ENCODE results near the gene MAP1LC3B. TPM values are rescaled to one million over a fixed set of nuclear protein-coding genes. Genes with fewer than 3 reads are reported as not detected.

Gene MAP1LC3B
- polyA plus RNA-seq, 2 of the 4 experiments (the other 2 are of a cell fraction) = 52.3 to 94.1 TPM

DNA sequence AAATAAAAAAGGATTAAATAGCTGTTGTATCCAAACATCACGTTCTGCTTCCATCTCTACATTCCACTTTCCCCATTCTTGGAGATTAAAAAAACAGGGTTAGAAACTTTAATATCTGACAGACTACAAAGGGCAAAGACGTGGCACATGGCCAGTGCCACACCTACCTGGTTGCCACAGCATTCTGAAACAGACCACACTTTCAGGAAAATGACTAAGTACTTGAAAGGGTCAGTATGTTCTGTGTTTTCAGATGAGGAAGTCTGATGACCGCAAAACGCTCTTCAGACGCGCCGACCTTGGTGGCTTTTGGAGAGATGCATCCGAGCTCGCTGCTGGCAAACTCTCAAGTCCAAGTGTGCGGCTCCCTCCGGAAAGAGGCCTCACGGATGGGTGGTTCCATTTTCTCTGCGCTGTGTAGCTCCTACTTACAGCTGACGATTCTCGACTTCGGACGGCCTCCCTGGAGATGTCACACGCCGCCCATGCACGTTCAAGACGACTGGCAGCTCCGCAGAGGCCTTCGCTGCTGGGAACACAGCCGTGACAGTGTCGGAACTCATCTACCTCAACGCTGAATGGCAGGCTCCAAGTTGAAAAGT lies 15.5 kb downstream of the MAP1LC3B start:
- H3K4me3 ChIP-seq = no peak overlapping the region
- WGBS (ENCODE audit: missing lambda C conversion rate) = 86% methylated on average over 26 of the region's 26 CpGs
- CTCF ChIA-PET = interaction anchor here (1.2 to 1.7 kb wide), 3 partner anchors 9 to 229 kb away, joined by 3 to 11 read pairs (median 6); no protein-coding TSS in a partner anchor
- H3K4me1 ChIP-seq = no peaks in the 10 kb centered on the region
- TF ChIP-seq ZC3H11A (IDR thresholded peaks at IDR 0.05) = no peak
- TF ChIP-seq, protein P1, sequence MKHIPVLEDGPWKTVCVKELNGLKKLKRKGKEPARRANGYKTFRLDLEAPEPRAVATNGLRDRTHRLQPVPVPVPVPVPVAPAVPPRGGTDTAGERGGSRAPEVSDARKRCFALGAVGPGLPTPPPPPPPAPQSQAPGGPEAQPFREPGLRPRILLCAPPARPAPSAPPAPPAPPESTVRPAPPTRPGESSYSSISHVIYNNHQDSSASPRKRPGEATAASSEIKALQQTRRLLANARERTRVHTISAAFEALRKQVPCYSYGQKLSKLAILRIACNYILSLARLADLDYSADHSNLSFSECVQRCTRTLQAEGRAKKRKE (CRISPR knock-in tag; IDR thresholded peaks at IDR 0.05; ENCODE audit: low read depth) = no peak
- TF ChIP-seq, protein P2, sequence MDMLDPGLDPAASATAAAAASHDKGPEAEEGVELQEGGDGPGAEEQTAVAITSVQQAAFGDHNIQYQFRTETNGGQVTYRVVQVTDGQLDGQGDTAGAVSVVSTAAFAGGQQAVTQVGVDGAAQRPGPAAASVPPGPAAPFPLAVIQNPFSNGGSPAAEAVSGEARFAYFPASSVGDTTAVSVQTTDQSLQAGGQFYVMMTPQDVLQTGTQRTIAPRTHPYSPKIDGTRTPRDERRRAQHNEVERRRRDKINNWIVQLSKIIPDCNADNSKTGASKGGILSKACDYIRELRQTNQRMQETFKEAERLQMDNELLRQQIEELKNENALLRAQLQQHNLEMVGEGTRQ (IDR thresholded peaks at IDR 0.05) = no peak
- no peak for TF ChIP-seq BHLHE40 (IDR thresholded peaks at IDR 0.05; ENCODE audit: low read depth, low read length)
- no peak for TF ChIP-seq ZFP36 (IDR thresholded peaks at IDR 0.05; ENCODE audit: borderline replicate concordance, partially characterized antibody)
- TF ChIP-seq NPAS2 (CRISPR knock-in tag; IDR thresholded peaks at IDR 0.05; ENCODE audit: borderline replicate concordance) = no peak
- no peak for TF ChIP-seq POLR2AphosphoS2 (conservative IDR thresholded peaks at IDR 0.05; ENCODE audit: low read length)
- TF ChIP-seq, protein P3, sequence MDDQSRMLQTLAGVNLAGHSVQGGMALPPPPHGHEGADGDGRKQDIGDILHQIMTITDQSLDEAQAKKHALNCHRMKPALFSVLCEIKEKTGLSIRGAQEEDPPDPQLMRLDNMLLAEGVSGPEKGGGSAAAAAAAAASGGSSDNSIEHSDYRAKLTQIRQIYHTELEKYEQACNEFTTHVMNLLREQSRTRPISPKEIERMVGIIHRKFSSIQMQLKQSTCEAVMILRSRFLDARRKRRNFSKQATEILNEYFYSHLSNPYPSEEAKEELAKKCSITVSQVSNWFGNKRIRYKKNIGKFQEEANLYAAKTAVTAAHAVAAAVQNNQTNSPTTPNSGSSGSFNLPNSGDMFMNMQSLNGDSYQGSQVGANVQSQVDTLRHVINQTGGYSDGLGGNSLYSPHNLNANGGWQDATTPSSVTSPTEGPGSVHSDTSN (IDR thresholded peaks at IDR 0.05) = no peak
- TF ChIP-seq EP300 (IDR thresholded peaks at IDR 0.05) = no peak
- TF ChIP-seq, protein P4, sequence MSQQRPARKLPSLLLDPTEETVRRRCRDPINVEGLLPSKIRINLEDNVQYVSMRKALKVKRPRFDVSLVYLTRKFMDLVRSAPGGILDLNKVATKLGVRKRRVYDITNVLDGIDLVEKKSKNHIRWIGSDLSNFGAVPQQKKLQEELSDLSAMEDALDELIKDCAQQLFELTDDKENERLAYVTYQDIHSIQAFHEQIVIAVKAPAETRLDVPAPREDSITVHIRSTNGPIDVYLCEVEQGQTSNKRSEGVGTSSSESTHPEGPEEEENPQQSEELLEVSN (IDR thresholded peaks at IDR 0.05; ENCODE audit: borderline replicate concordance, low read depth) = no peak
- no peak for TF ChIP-seq NR3C1 (IDR thresholded peaks at IDR 0.05)
- no peak for TF ChIP-seq RARB (CRISPR knock-in tag; IDR thresholded peaks at IDR 0.05)
- TF ChIP-seq CEBPB (IDR thresholded peaks at IDR 0.05) = no peak
- TF ChIP-seq TP53 (CRISPR knock-in tag; IDR thresholded peaks at IDR 0.05) = no peak
- no peak for TF ChIP-seq SREBF2 (IDR thresholded peaks at IDR 0.05)
- TF ChIP-seq HEYL (CRISPR knock-in tag; IDR thresholded peaks at IDR 0.05) = no peak
- POLR2A ChIA-PET = no interaction called here
- no peak overlapping the region for H3K27ac ChIP-seq
- DNase-seq (ENCODE audit: low read depth in 1 of 2, low spot score in 1 of 2) (no peak), ATAC-seq (no peak), FAIRE-seq (no peak)
- no peaks in the 10 kb centered on the region for H3K9me3 ChIP-seq
- no peak overlapping the region for H3K4me2 ChIP-seq

DNA sequence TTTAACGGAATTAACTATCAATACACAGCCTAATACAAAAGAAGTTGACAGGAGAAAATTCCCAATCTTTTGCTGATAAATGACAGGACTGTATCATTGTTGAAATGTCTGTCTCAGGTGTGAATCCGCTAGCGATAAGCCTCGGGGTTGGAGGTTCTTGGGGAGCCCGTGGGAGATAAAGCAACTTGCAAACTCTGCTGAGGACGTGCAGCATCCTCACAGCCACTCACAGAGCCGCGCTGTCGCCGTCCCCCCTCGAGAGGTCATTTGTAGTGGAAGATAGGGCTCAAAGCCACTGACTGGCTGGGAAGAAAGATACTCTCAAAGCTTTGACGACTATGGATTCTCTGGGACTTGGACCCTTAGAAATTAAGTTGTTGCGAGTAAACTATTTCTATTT lies 17.0 kb downstream of the MAP1LC3B start:
- TF ChIP-seq TP53 (CRISPR knock-in tag; IDR thresholded peaks at IDR 0.05) (no peak), EHF (CRISPR knock-in tag; IDR thresholded peaks at IDR 0.05) (no peak), CEBPB (IDR thresholded peaks at IDR 0.05) (no peak), JUN (IDR thresholded peaks at IDR 0.05) (no peak), BHLHE40 (IDR thresholded peaks at IDR 0.05; ENCODE audit: low read depth, low read length) (no peak)
- Histone ChIP-seq H3K27ac (no peak overlapping the region), H3K4me3 (no peak overlapping the region), H3K9me3 (no peaks in the 10 kb centered on the region), H3K4me1 (no peaks in the 10 kb centered on the region), H3K4me2 (no peak overlapping the region)
- WGBS (ENCODE audit: missing lambda C conversion rate) = 92% methylated on average over 13 of the region's 13 CpGs
- ChIA-PET CTCF (interaction anchor here (0.6 to 1.7 kb wide), 2 partner anchors 13 to 227 kb away, joined by 3 to 12 read pairs; no protein-coding TSS in a partner anchor), POLR2A (no interaction called here)
- DNase-seq (ENCODE audit: low read depth in 1 of 2, low spot score in 1 of 2) = no peak
- FAIRE-seq = no peak
- no peak for ATAC-seq

DNA sequence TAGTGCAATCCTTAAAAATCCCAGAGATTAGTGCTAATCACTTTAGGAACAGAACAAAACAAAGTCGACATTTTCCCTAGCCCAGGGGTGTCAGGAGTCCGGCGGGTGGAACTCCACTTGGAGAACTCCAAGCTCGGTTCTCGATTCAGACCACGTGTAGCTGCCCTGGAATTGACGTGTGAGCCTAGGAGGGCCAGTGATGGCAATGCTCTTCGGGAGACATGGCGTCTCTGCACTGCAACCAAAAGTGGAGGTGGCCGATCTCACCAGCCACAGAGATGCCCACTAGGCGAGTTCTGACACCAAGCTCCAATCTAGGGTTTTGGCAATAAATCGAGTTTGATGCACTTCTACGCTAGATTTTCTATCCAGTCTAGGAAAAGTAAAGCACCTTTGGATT lies 17.6 kb downstream of the MAP1LC3B start:
- ChIA-PET CTCF (interaction anchor here (1.0 to 1.7 kb wide), 2 partner anchors 161 to 226 kb away, joined by 3 to 12 read pairs; no protein-coding TSS in a partner anchor), POLR2A (no interaction called here)
- TF ChIP-seq HOXB13 (CRISPR knock-in tag; IDR thresholded peaks at IDR 0.05; ENCODE audit: low read depth) = no peak
- TF ChIP-seq ZSCAN20 (CRISPR knock-in tag; IDR thresholded peaks at IDR 0.05) = no peak
- no peak for TF ChIP-seq CHD2 (IDR thresholded peaks at IDR 0.05; ENCODE audit: low read length, partially characterized antibody)
- no peak for TF ChIP-seq FOSL2 (IDR thresholded peaks at IDR 0.05)
- no peak for TF ChIP-seq FOSL2 (CRISPR knock-in tag; IDR thresholded peaks at IDR 0.05)
- DNase-seq (ENCODE audit: low read depth in 1 of 2, low spot score in 1 of 2) (no peak), ATAC-seq (no peak), FAIRE-seq (no peak)
- WGBS (ENCODE audit: missing lambda C conversion rate) = 92% methylated on average over 13 of the region's 13 CpGs
- H3K4me2 ChIP-seq = no peak overlapping the region
- no peak overlapping the region for H3K27ac ChIP-seq
- H3K4me1 ChIP-seq = no peaks in the 10 kb centered on the region
- H3K4me3 ChIP-seq = no peak overlapping the region
- H3K9me3 ChIP-seq = no peaks in the 10 kb centered on the region

Measured in A549 (cell line).